ENCODE measurements around the gene METTL25.
A peak's percentile ranks its signal among the peaks of the same experiment; 100 is the strongest.
"Not testable (repeated sequence)": the region's sequence is repeated elsewhere in the genome, so short reads cannot be mapped to it uniquely, and the experiment has no call there.

The METTL25 gene

GRCh38 chr12:82358200-82359114 lies at the start of gene METTL25, which contains the start of gene CCDC59:
TSS of gene METTL25 (plus strand) at chr12:82358529. CDS start at chr12:82358566, 37 bp downstream.
TSS of gene CCDC59 (minus strand) at chr12:82358387. CDS start at chr12:82358376, 11 bp downstream.
- peak; percentile 99 for DNase-seq

- no peak for DNase-seq
These were observed 43.9 kb upstream of the METTL25 start for GRCh38 chr12:82314406-82314892.

GRCh38 chr12:82319276-82319675 lies 39.1 kb upstream of the METTL25 start:
- DNase-seq, result no peak

- DNase-seq, result no peak
These were observed 32.6 kb upstream of the METTL25 start for GRCh38 chr12:82325540-82326336.

- DNase-seq, result peak; percentile 48
These were observed 31.3 kb upstream of the METTL25 start for GRCh38 chr12:82326905-82327503.

GRCh38 chr12:82327861-82328260 lies 30.5 kb upstream of the METTL25 start:
- DNase-seq, result no peak

GRCh38 chr12:82329508-82329907 lies 28.8 kb upstream of the METTL25 start:
- no peak for DNase-seq

GRCh38 chr12:82350161-82350560 lies 8.2 kb upstream of the METTL25 start:
- no peak for DNase-seq

GRCh38 chr12:82351390-82351789 lies 6.9 kb upstream of the METTL25 start:
- DNase-seq, result no peak

- DNase-seq, result peak; percentile 1
These were observed 989 bp upstream of the METTL25 start for GRCh38 chr12:82357340-82357739.

- DNase-seq, result no peak
These were observed 507 bp upstream of the METTL25 start for GRCh38 chr12:82357845-82358199.

GRCh38 chr12:82359115-82359478 lies 768 bp downstream of the METTL25 start:
- DNase-seq, result no peak

GRCh38 chr12:82360834-82361233 lies 2.5 kb downstream of the METTL25 start:
- not testable (repeated sequence) for DNase-seq

GRCh38 chr12:82361461-82361915 lies 3.2 kb downstream of the METTL25 start:
- no peak for DNase-seq

GRCh38 chr12:82363990-82364389 lies 5.7 kb downstream of the METTL25 start:
- DNase-seq, result no peak

- DNase-seq, result no peak
These were observed 7.9 kb downstream of the METTL25 start for GRCh38 chr12:82366197-82366596.

- no peak for DNase-seq
These were observed 16.9 kb downstream of the METTL25 start for GRCh38 chr12:82375201-82375600.

- DNase-seq, result no peak
These were observed 20.7 kb downstream of the METTL25 start for GRCh38 chr12:82378997-82379396.

- no peak for DNase-seq
These were observed 25.7 kb downstream of the METTL25 start for GRCh38 chr12:82383930-82384552.

- no peak for DNase-seq
These were observed 40.5 kb downstream of the METTL25 start for GRCh38 chr12:82398879-82399278.

GRCh38 chr12:82400819-82401218 lies 42.5 kb downstream of the METTL25 start:
- no peak for DNase-seq

- no peak for DNase-seq
These were observed 48.3 kb downstream of the METTL25 start for GRCh38 chr12:82406651-82407050.

GRCh38 chr12:82407481-82407880 lies 49.2 kb downstream of the METTL25 start:
- no peak for DNase-seq

Measured in suppressor macrophage treated with lipopolysaccharide for 4 hours (primary cell).